OCI-LY3 (cell line): Measurements from ENCODE around the gene LRP11.
A peak's percentile ranks its signal among the peaks of the same experiment; 100 is the strongest.
"Not testable (repeated sequence)": the region's sequence is repeated elsewhere in the genome, so short reads cannot be mapped to it uniquely, and the experiment has no call there.

Source experiments
- H2AFZ ChIP-seq: fragments of 200-600, 300-600 bp; shearing (Covaris generic); 2 replicates; pipeline ENCODE4 v1.6.0; 2014; ENCODE audit warnings: antibody characterized with exemption, low read depth, low read length
- H3K27ac ChIP-seq: fragments of 200-600, 300-600 bp; sonication (generic); 2 replicates; pipeline ENCODE4 v1.5.1; 2014; ENCODE audit warnings: mild to moderate bottlenecking, low read length, moderate library complexity, mixed read lengths
- H3K27me3 ChIP-seq: fragments of 200-600, 300-600 bp; sonication (generic); 2 replicates; pipeline ENCODE4 v1.6.1; 2014; ENCODE audit warnings: low read depth, low read length, mixed read lengths
- H3K36me3 ChIP-seq: fragments of 200-600, 300-600 bp; sonication (generic); replicated peaks from 2 replicates; pipeline ENCODE3; 2014; ENCODE audit warnings: low read depth, low read length, mixed read lengths
- H3K4me1 ChIP-seq: fragments of 300-600, 200-600 bp; sonication (generic); 2 replicates; pipeline ENCODE4 v1.6.1; 2014; ENCODE audit warnings: low read length, mixed read lengths
- H3K4me2 ChIP-seq: fragments of 200-600, 300-600 bp; sonication (generic); 2 replicates; pipeline ENCODE4 v1.6.1; 2014; ENCODE audit warnings: low read length, mixed read lengths
- H3K4me3 ChIP-seq: fragments of 300-600, 200-600 bp; sonication (generic); 2 replicates; pipeline ENCODE4 v1.5.1; 2014; ENCODE audit warnings: antibody characterized with exemption, mild to moderate bottlenecking, low read length, moderate library complexity
- H3K79me2 ChIP-seq: fragments of 300-600, 200-600 bp; shearing (Covaris generic); 2 replicates; pipeline ENCODE4 v1.6.1; 2014; ENCODE audit warnings: mild to moderate bottlenecking, low read length, mixed read lengths
- H3K9ac ChIP-seq: fragments of 300-600, 200-600 bp; shearing (Covaris generic); 2 replicates; pipeline ENCODE4 v1.6.0; 2014; ENCODE audit warnings: mild to moderate bottlenecking, low read length, moderate library complexity
- H3K9me3 ChIP-seq: fragments of 200-600, 300-600 bp; shearing (Covaris generic); 2 replicates; pipeline ENCODE4 v1.6.1; 2014; ENCODE audit warnings: low read length, mixed read lengths; ENCODE audit not compliant: insufficient read depth
- H4K20me1 ChIP-seq: fragments of 200-600, 300-600 bp; sonication (generic); 2 replicates; pipeline ENCODE4 v1.6.1; 2016; ENCODE audit warnings: low read length, mixed read lengths; ENCODE audit not compliant: insufficient read depth
- EZH2phosphoT487 ChIP-seq: fragments of 200-600 bp; shearing (Covaris generic); IDR thresholded peaks from 2 replicates; pipeline ENCODE4 v1.6.1; 2018; ENCODE audit warnings: antibody characterized with exemption, mixed run types, low read depth
- TF ChIP-seq, protein P1 (sequence below): fragments of 200-600, 300-600 bp; sonication (generic); IDR thresholded peaks from 2 replicates; pipeline ENCODE4 v1.5.1; 2014; ENCODE audit warnings: antibody characterized with exemption, low read length, low read depth

LRP11 gene, protein sequence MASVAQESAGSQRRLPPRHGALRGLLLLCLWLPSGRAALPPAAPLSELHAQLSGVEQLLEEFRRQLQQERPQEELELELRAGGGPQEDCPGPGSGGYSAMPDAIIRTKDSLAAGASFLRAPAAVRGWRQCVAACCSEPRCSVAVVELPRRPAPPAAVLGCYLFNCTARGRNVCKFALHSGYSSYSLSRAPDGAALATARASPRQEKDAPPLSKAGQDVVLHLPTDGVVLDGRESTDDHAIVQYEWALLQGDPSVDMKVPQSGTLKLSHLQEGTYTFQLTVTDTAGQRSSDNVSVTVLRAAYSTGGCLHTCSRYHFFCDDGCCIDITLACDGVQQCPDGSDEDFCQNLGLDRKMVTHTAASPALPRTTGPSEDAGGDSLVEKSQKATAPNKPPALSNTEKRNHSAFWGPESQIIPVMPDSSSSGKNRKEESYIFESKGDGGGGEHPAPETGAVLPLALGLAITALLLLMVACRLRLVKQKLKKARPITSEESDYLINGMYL

DNA sequence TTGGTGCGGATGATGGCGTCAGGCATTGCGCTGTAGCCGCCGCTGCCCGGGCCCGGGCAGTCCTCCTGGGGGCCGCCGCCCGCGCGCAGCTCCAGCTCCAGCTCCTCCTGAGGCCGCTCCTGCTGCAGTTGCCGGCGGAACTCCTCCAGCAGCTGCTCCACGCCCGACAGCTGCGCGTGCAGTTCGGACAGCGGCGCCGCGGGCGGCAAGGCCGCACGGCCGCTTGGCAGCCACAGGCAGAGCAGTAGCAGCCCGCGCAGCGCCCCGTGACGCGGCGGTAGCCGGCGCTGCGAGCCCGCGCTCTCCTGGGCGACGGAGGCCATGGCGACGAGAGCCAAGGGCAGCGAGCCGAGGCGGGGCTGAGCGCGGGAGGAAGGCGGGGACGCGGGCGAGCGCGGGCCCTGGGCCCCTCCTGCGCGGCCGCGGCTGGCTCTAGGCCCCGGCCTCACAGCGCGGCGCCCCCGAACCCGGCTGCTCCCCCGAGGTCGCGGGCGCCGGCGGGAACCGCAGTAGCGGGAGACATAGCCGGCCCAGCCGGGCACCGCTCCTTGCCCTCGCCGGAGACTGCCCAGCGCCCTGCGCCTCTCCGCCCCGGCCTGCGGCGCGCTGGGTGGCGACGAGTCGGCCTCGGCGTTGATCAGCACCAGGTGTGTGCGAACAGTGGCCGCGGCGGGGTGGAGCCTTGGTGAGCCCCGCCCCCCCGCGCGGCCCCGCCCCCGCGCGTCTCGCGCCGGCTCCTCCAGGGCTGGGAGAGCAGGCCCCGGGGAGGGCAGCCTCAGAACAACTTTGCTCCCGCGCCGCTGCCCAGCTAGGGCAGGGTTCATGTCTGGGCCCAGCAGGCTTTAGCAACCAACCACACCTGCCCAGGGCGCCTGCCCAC lies at the start of gene LRP11:
Gene LRP11, minus strand, starts transcription at position 662 of the 880 bp plus-strand sequence. Its CDS starts 339 bp downstream, at position 323.
- Histone ChIP-seq H3K36me3 (no peaks in the 10 kb centered on the region), H3K4me2 (peak within 1 kb of the TSS; percentile 92), H3K9ac (peak within 1 kb of the TSS; percentile 73), H3K4me1 (peaks cover 12% of the 10 kb centered on the region), H3K27me3 (no peaks in the 10 kb centered on the region), H3K4me3 (peak within 1 kb of the TSS; percentile 97), H3K79me2 (peaks cover 11% of the 10 kb centered on the region; the same call in 1 of the 2 replicates), H4K20me1 (no peaks in the 10 kb centered on the region; the same call in 1 of the 2 replicates), H2AFZ (peak within 1 kb of the TSS; percentile 85), H3K27ac (peak within 1 kb of the TSS; percentile 49), H3K9me3 (no peaks in the 10 kb centered on the region)
- TF ChIP-seq, protein P1, sequence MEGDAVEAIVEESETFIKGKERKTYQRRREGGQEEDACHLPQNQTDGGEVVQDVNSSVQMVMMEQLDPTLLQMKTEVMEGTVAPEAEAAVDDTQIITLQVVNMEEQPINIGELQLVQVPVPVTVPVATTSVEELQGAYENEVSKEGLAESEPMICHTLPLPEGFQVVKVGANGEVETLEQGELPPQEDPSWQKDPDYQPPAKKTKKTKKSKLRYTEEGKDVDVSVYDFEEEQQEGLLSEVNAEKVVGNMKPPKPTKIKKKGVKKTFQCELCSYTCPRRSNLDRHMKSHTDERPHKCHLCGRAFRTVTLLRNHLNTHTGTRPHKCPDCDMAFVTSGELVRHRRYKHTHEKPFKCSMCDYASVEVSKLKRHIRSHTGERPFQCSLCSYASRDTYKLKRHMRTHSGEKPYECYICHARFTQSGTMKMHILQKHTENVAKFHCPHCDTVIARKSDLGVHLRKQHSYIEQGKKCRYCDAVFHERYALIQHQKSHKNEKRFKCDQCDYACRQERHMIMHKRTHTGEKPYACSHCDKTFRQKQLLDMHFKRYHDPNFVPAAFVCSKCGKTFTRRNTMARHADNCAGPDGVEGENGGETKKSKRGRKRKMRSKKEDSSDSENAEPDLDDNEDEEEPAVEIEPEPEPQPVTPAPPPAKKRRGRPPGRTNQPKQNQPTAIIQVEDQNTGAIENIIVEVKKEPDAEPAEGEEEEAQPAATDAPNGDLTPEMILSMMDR: no peak
- TF ChIP-seq EZH2phosphoT487: no peak

DNA sequence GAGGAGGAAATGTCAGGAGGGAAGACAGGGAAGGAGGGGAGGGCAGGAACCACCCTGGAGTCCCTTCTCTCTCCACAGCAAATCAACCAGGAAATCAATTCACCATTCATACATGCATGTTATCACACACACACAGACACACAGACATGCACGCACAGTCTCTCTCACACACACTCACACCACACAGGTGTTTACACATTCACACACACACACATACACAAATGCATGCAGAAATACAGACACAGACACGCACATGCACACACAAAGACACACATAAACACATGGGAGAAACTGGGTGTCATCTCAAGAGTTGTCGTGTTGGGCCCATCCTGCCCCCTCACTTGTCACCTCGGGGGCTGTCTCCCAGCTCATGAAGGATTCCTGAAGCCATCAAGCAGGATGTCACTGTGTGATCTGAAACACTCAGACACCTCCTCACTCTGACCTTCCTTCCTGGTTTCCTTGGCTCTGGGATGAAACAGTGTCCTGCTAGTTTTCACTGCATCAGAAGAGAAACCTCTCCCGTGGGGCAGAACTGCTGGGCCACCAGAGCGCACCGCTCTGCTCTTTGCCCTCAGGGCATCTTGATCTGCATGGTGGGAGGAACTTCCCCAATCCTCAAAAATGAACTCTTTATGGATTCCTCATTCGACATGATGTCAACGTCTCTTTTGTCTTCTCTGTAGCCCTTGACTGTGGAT lies 49.5 kb upstream of the LRP11 start:
- no peaks in the 10 kb centered on the region for H3K9me3 ChIP-seq
- H3K36me3 ChIP-seq: no peaks in the 10 kb centered on the region
- no peak overlapping the region for H3K4me3 ChIP-seq
- H3K27ac ChIP-seq: no peak overlapping the region
- H2AFZ ChIP-seq: no peak overlapping the region
- H3K9ac ChIP-seq: no peak overlapping the region
- no peaks in the 10 kb centered on the region for H4K20me1 ChIP-seq
- no peaks in the 10 kb centered on the region for H3K4me1 ChIP-seq
- TF ChIP-seq, protein P1: no peak
- no peak for TF ChIP-seq EZH2phosphoT487
- no peaks in the 10 kb centered on the region for H3K27me3 ChIP-seq
- H3K79me2 ChIP-seq: no peaks in the 10 kb centered on the region
- H3K4me2 ChIP-seq: no peak overlapping the region

DNA sequence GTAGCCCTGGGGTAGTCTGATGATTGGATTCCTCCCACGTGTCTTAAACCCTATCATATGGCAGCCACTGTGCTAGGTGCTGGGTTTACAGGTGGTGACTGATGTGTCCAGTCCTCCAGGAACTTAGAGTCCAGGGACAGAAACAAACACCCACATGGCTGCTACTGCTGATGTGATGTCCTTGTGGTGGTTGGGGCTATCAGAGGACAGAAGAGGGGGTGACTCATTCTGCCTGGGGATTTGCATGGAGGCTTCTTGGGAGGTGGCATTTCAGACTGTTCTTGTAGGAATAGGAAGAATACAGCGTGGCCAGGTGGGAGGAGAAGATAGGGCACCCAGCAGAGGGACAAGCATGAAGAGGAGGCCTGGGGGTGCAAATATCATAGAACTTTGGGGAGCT lies 48.9 kb upstream of the LRP11 start:
- H3K9ac ChIP-seq: no peak overlapping the region
- H3K79me2 ChIP-seq: no peaks in the 10 kb centered on the region
- H3K4me3 ChIP-seq: no peak overlapping the region
- H3K36me3 ChIP-seq: no peaks in the 10 kb centered on the region
- no peaks in the 10 kb centered on the region for H3K9me3 ChIP-seq
- TF ChIP-seq, protein P1: no peak
- no peak for TF ChIP-seq EZH2phosphoT487
- no peaks in the 10 kb centered on the region for H4K20me1 ChIP-seq
- H2AFZ ChIP-seq: no peak overlapping the region
- no peaks in the 10 kb centered on the region for H3K27me3 ChIP-seq
- no peak overlapping the region for H3K27ac ChIP-seq
- no peaks in the 10 kb centered on the region for H3K4me1 ChIP-seq
- no peak overlapping the region for H3K4me2 ChIP-seq

DNA sequence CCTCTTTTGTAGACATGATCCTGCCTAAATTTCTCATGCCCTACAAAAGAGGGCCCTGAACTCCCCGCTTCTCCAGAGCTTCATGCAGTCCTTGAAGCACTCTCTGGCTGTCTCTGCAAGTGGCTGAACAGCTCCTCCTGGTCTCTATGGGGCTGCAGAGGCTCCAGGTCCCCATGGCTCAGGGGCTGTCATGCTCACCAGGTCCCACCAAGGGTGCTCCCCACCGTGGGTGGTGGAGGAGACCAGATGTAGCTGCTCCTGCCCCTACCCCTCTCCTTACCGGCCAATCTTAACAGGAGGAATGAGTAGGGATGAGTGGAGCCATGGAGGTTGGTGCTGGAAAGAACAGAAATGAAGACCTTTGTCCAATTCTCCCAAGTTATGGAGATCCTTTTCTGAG lies 48.5 kb upstream of the LRP11 start:
- H3K4me2 ChIP-seq, H2AFZ ChIP-seq, H3K9ac ChIP-seq, H4K20me1 ChIP-seq, H3K27ac ChIP-seq, H3K4me3 ChIP-seq, H3K36me3 ChIP-seq, H3K9me3 ChIP-seq, H3K4me1 ChIP-seq, H3K27me3 ChIP-seq, H3K79me2 ChIP-seq: not testable (repeated sequence)
